K562 (cell line): ENCODE results near the gene CDKN1B. TPM values are rescaled to one million over a fixed set of nuclear protein-coding genes. Genes with fewer than 3 reads are reported as not detected.

Source experiments
- ARID3A ChIP-seq: IDR thresholded peaks from 2 replicates; pipeline ENCODE4 v1.6.1; 2012; ENCODE audit warnings: low read depth, low read length, improper control_type of control experiment, borderline replicate concordance
- ATF1 ChIP-seq, 2 experiments: fragments of 450-650 bp in 1 of 2; IDR thresholded peaks; 2 replicates each; pipeline ENCODE4 v1.6.1; 2016; ENCODE audit warnings: missing compliant biosample characterization in 1 of 2, missing genetic modification characterization in 1 of 2
- FOXA3 ChIP-seq, 2 experiments: fragments of 450-650 bp in 1 of 2; sonication (generic) in 1 of 2; formaldehyde crosslinking; IDR thresholded peaks in 1 of 2; conservative IDR thresholded peaks in 1 of 2; 2 replicates each; pipeline versions ENCODE4 v1.4.0 to v1.8.0; 2020 to 2022; ENCODE audit warnings: mild to moderate bottlenecking in 2 of 2, missing genetic modification reagents in 1 of 2
- HDAC1 ChIP-seq, 2 experiments: fragments of 450-650 bp; IDR thresholded peaks; 2 replicates each; pipeline ENCODE4 v1.6.1; 2016 to 2017; ENCODE audit warnings: inconsistent platforms in 1 of 2, mild to moderate bottlenecking in 1 of 2, moderate library complexity in 1 of 2
- KDM2B ChIP-seq: fragments of 250-450 bp; sonication (Bioruptor Pico); IDR thresholded peaks from 2 replicates; pipeline ENCODE4 v1.8.0; 2021; ENCODE audit warnings: mild to moderate bottlenecking, moderate library complexity
- L3MBTL2 ChIP-seq: fragments of 450-650 bp; IDR thresholded peaks from 2 replicates; pipeline ENCODE4 v1.6.1; 2016; ENCODE audit warnings: mild to moderate bottlenecking, moderate library complexity
- POLR2A ChIP-seq: fragments of 450-650 bp; conservative IDR thresholded peaks from 2 replicates; pipeline ENCODE4 v1.6.1; 2016
- RBFOX2 ChIP-seq: fragments of 200-400 bp; formaldehyde crosslinking; IDR thresholded peaks from 2 replicates; pipeline ENCODE4 v1.6.1; 2017; ENCODE audit warnings: low read depth, mild to moderate bottlenecking, low read length, moderate library complexity
- SMARCE1 ChIP-seq: fragments of 450-650 bp; IDR thresholded peaks from 2 replicates; pipeline ENCODE4 v1.7.1; 2016; ENCODE audit warnings: mild to moderate bottlenecking
- SNIP1 ChIP-seq: fragments of 450-650 bp; IDR thresholded peaks from 2 replicates; pipeline ENCODE4 v1.7.1; 2017; ENCODE audit warnings: low read depth, mild to moderate bottlenecking
- SUPT5H ChIP-seq: fragments of 450-650 bp; IDR thresholded peaks from 2 replicates; pipeline ENCODE4 v1.6.1; 2016
- TRIM28 ChIP-seq: fragments of 450-650 bp; IDR thresholded peaks from 2 replicates; pipeline ENCODE4 v1.6.1; 2017
- ZBTB40 ChIP-seq, 2 experiments: fragments of 450-650 bp in 1 of 2; sonication (generic) in 1 of 2; formaldehyde crosslinking in 1 of 2; IDR thresholded peaks; 2 replicates each; pipeline versions ENCODE4 v1.7.1 to v1.9.0; 2016 to 2022; ENCODE audit warnings: inconsistent platforms in 1 of 2, mild to moderate bottlenecking in 1 of 2, missing genetic modification reagents in 1 of 2
- ZNF384 ChIP-seq: IDR thresholded peaks from 2 replicates; pipeline ENCODE4 v1.6.1; 2012; ENCODE audit warnings: low read depth, low read length, improper control_type of control experiment
- ZNF644 ChIP-seq: fragments of 200-800 bp; sonication (Bioruptor generic); IDR thresholded peaks from 2 replicates; pipeline ENCODE4 v1.6.1; 2016; ENCODE audit warnings: low read depth, missing genetic modification characterization, missing compliant biosample characterization
- ZNF79 ChIP-seq: fragments of 250-450 bp; sonication (Bioruptor Pico); IDR thresholded peaks from 2 replicates; pipeline ENCODE4 v1.4.0; 2020; ENCODE audit warnings: low read depth, mild to moderate bottlenecking, moderate library complexity
- polyA plus RNA-seq, 8 experiments: library from polyadenylated mRNA; depleted of rRNA in 4 of 8; stranded (reverse) in 5 of 8; unstranded in 3 of 8; fragments of >200 nt; fragmentation: Nextera tagmentation in 2 of 8; fragmentation: Illumina TruSeq in 1 of 8; extraction: Ambion mirVana in 2 of 8; extraction: Trizol in 1 of 8; gene quantifications; 2 replicates each; pipeline versions ENCODE4 v1.2.1 to v1.2.3, GENCODE V29; 2011 to 2014; ENCODE audit warnings: inconsistent platforms in 1 of 8, missing spikeins in 1 of 8
- total RNA-seq, 7 experiments: library from RNA; depleted of rRNA in 6 of 7; stranded (reverse); fragments of >200 nt in 6 of 7; fragmentation: Illumina TruSeq in 2 of 7; extraction: Trizol in 2 of 7; gene quantifications; 2 replicates each; pipeline versions ENCODE4 v1.2.1 to v1.2.3, GENCODE V29; 2011 to 2021; ENCODE audit warnings: low replicate concordance in 1 of 7

The CDKN1B gene
- total and polyA plus RNA-seq, 9 of the 15 experiments (the other 6 are each of a cell fraction or from before 2014, with no cell fraction given), result 2.6 to 35.2 (median 15.5) TPM

- TF ChIP-seq ZBTB40 (IDR thresholded peaks at IDR 0.05) (0 out of 2 replicates have a peak, but pooled peaks have one; percentile 11), ZBTB40 (CRISPR knock-in tag; IDR thresholded peaks at IDR 0.05) (no peak), POLR2A (peak; percentile 64), ZNF384 (peak; percentile 76), HDAC1 (IDR thresholded peaks at IDR 0.05) (0 out of 4 replicates have a peak, but pooled peaks of 1 of the 2 experiments have one; percentile 36), L3MBTL2 (peak; percentile 20; the same call in 1 of the 2 replicates), ARID3A (no peak), RBFOX2 (peak; percentile 74), SUPT5H (peak; percentile 20; the same call in 1 of the 2 replicates), SNIP1 (no peak), KDM2B (CRISPR knock-in tag) (no peak), SMARCE1 (0 out of 2 replicates have a peak, but pooled peaks have one; percentile 36), ZNF644 (tag) (no peak), ZNF79 (no peak), FOXA3 (CRISPR knock-in tag; conservative IDR thresholded peaks at IDR 0.05 in 1 of 2, IDR thresholded peaks at IDR 0.05 in 1 of 2) (0 out of 4 replicates have a peak, but pooled peaks of 1 of the 2 experiments have one; percentile 22), TRIM28 (no peak), ATF1 (CRISPR knock-in tag; IDR thresholded peaks at IDR 0.05) (no peak), ATF1 (tag; IDR thresholded peaks at IDR 0.05) (0 out of 2 replicates have a peak, but pooled peaks have one; percentile 43)
These were observed 20.4 kb upstream of the CDKN1B start (continued) for GRCh38 chr12:12696562-12697383.
